SU-DHL-6 (cell line): ENCODE results near the gene SETBP1.
A peak's percentile ranks its signal among the peaks of the same experiment; 100 is the strongest.

Experiments
- H2AFZ ChIP-seq: fragments of 200-600 bp; sonication (generic); 2 replicates; pipeline ENCODE4 v1.6.1; 2014; ENCODE audit warnings: low read depth, mild to moderate bottlenecking, moderate library complexity, mixed read lengths, antibody characterized with exemption, low read length; ENCODE audit not compliant: severe bottlenecking
- H3F3A ChIP-seq: fragments of 200-600 bp; shearing (Covaris generic); 2 replicates; pipeline ENCODE4 v1.6.0; 2016; ENCODE audit warnings: antibody characterized with exemption, mild to moderate bottlenecking; ENCODE audit not compliant: insufficient read depth
- H3K27ac ChIP-seq: fragments of 200-600 bp; sonication (generic); 2 replicates; pipeline ENCODE4 v1.5.1; 2016; ENCODE audit warnings: low read depth, mild to moderate bottlenecking, low read length, moderate library complexity, mixed read lengths
- H3K27me3 ChIP-seq: fragments of 200-600 bp; sonication (generic), shearing (Covaris generic); 2 replicates; pipeline ENCODE4 v1.6.0; 2014; ENCODE audit warnings: mild to moderate bottlenecking, low read length
- H3K36me3 ChIP-seq: fragments of 200-600 bp; sonication (generic); 2 replicates; pipeline ENCODE4 v1.6.1; 2014; ENCODE audit warnings: mild to moderate bottlenecking, low read length, mixed read lengths
- H3K4me2 ChIP-seq: fragments of 300-600, 200-600 bp; shearing (Covaris generic), sonication (generic); 2 replicates; pipeline ENCODE4 v1.6.0; 2014; ENCODE audit warnings: low read length, low read depth, mild to moderate bottlenecking; ENCODE audit not compliant: poor library complexity, severe bottlenecking
- H3K4me3 ChIP-seq: fragments of 200-600 bp; sonication (generic); 2 replicates; pipeline ENCODE4 v1.5.1; 2014; ENCODE audit warnings: antibody characterized with exemption, low read length, mild to moderate bottlenecking, mixed read lengths; ENCODE audit not compliant: insufficient read depth, poor library complexity, severe bottlenecking
- H3K79me2 ChIP-seq: fragments of 200-600 bp; sonication (generic); 2 replicates; pipeline ENCODE4 v1.6.1; 2014; ENCODE audit warnings: mild to moderate bottlenecking, low read length, moderate library complexity; ENCODE audit not compliant: insufficient read depth
- H3K9ac ChIP-seq: fragments of 200-600 bp; sonication (generic); 2 replicates; pipeline ENCODE4 v1.7.0; 2014; ENCODE audit warnings: mild to moderate bottlenecking, low read length
- H3K9me2 ChIP-seq: fragments of 200-600 bp; sonication (generic); replicated peaks from 2 replicates; pipeline ENCODE4 v1.6.1; 2014; ENCODE audit warnings: low read length; ENCODE audit not compliant: insufficient read depth
- H3K9me3 ChIP-seq: fragments of 200-600 bp; sonication (generic); 2 replicates; pipeline ENCODE4 v1.6.1; 2014; ENCODE audit warnings: low read length, mixed read lengths; ENCODE audit not compliant: insufficient read depth
- H4K20me1 ChIP-seq: fragments of 200-600 bp; sonication (generic); 2 replicates; pipeline ENCODE4 v1.6.1; 2014; ENCODE audit warnings: low read depth, mild to moderate bottlenecking, antibody characterized with exemption, low read length, moderate library complexity, mixed read lengths
- CTCF ChIP-seq: fragments of 200-600 bp; sonication (generic); IDR thresholded peaks from one replicate; pipeline ENCODE4 v1.5.1; 2017; ENCODE audit warnings: antibody characterized with exemption, mild to moderate bottlenecking, low read length, moderate library complexity; ENCODE audit not compliant: insufficient read depth, poor library complexity, severe bottlenecking
- EZH2phosphoT487 ChIP-seq: fragments of 200-600 bp; sonication (generic), shearing (Covaris generic); conservative IDR thresholded peaks from 2 replicates; pipeline ENCODE4 v1.6.1; 2018; ENCODE audit warnings: mild to moderate bottlenecking, antibody characterized with exemption, low read length, moderate library complexity, mixed read lengths

SETBP1 gene

DNA sequence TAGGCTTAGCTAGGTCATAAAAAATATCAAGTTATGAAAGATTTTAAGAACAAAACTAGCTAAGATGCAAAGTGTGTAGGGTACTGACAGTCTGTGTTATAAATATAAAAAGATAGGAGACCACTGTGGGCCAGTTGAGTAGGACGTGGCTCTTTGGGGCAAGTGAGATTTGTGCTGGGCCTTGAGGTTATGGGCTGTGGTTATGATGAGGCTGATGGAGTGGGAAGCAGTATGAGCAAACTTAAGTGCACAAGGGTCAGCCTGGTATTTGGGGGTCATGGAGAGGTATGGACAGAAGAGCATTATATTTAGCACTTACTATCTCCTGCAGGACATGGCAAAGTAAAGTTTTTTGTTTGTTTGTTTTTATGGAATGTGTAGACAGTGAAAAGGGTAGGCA lies 70.1 kb downstream of the SETBP1 start:
- no peak overlapping the region for H3K27ac ChIP-seq

GRCh38 chr18:44754567-44754966 lies 73.9 kb downstream of the SETBP1 start:
- H2AFZ ChIP-seq = no peak overlapping the region
- H3K4me3 ChIP-seq = no peak overlapping the region
- TF ChIP-seq EZH2phosphoT487 (no peak), CTCF (no peak)
- no peaks in the 10 kb centered on the region for H3K9me3 ChIP-seq
- no peaks in the 10 kb centered on the region for H3K36me3 ChIP-seq
- no peak overlapping the region for H3K4me2 ChIP-seq
- H3K9me2 ChIP-seq = no peaks in the 10 kb centered on the region
- no peak overlapping the region for H3K9ac ChIP-seq
- H3F3A ChIP-seq = peaks cover 13% of the 10 kb centered on the region
- H3K79me2 ChIP-seq = no peaks in the 10 kb centered on the region
- no peaks in the 10 kb centered on the region for H3K27me3 ChIP-seq
- H3K27ac ChIP-seq = no peak overlapping the region
- no peaks in the 10 kb centered on the region for H4K20me1 ChIP-seq

More for the DNA sequence above, 70.1 kb downstream of the SETBP1 start:
- Histone ChIP-seq H3F3A (no peaks in the 10 kb centered on the region), H3K79me2 (no peaks in the 10 kb centered on the region), H3K9me2 (no peaks in the 10 kb centered on the region), H2AFZ (no peak overlapping the region), H3K4me2 (no peak overlapping the region), H3K9me3 (no peaks in the 10 kb centered on the region), H3K9ac (no peak overlapping the region), H3K27me3 (no peaks in the 10 kb centered on the region), H4K20me1 (no peaks in the 10 kb centered on the region), H3K4me3 (no peak overlapping the region), H3K36me3 (no peaks in the 10 kb centered on the region)
- no peak for TF ChIP-seq EZH2phosphoT487
- no peak for TF ChIP-seq CTCF

DNA sequence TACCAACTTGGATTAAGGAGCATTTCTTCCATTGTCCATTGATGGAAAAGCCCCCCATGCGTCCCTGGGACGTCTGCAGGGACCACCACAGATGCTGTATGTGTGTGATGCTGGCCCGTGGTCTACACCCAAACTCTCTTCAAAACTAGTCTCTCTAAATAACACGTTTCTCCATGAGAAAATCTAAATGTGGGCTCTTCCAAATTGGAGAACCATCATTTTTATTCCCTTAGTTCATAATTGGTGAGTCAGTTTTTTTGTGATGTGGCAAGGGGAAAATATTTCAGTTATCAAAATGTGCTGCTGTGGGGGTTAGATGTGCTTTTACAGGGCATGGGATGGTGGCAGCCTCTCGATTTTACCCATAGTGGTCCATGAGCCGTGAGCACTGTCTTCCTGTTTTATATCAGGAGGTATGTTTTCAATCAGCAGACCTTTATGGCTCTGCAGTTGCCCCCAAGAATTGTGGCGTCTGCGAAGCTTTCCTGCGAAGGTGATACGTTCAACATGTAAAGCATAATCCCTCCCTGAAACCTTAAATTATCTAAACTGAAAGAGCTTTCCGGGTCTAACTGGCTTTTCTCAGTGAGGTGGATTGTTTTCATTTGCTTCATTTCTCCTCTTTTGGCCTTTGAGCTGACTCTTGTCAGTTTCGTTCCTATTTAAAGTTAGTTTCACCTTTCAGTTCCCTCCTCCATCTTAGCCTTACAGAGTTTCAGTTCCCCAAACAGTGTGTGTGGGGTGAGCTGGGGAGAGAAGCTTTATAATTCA lies 78.4 kb downstream of the SETBP1 start:
- Histone ChIP-seq H3K79me2 (no peaks in the 10 kb centered on the region), H3K27ac (peak overlapping the region; percentile 95), H3K9me2 (no peaks in the 10 kb centered on the region), H3K9ac (peak overlapping the region; percentile 40), H3K4me2 (peak overlapping the region; percentile 69), H3K27me3 (no peaks in the 10 kb centered on the region), H3F3A (peaks cover 27% of the 10 kb centered on the region), H4K20me1 (no peaks in the 10 kb centered on the region), H3K36me3 (no peaks in the 10 kb centered on the region), H3K9me3 (no peaks in the 10 kb centered on the region), H2AFZ (peak overlapping the region; percentile 0), H3K4me3 (peak overlapping the region; percentile 15)
- TF ChIP-seq CTCF (no peak), EZH2phosphoT487 (no peak)
